ENCODE measurements around the gene ZNF687. TPM values are rescaled to one million over a fixed set of nuclear protein-coding genes. Genes with fewer than 3 reads are reported as not detected.

Gene ZNF687
- total RNA-seq, 3 donors from 2014 or later, result 22.6 to 31.8 (median 29.7) TPM

DNA sequence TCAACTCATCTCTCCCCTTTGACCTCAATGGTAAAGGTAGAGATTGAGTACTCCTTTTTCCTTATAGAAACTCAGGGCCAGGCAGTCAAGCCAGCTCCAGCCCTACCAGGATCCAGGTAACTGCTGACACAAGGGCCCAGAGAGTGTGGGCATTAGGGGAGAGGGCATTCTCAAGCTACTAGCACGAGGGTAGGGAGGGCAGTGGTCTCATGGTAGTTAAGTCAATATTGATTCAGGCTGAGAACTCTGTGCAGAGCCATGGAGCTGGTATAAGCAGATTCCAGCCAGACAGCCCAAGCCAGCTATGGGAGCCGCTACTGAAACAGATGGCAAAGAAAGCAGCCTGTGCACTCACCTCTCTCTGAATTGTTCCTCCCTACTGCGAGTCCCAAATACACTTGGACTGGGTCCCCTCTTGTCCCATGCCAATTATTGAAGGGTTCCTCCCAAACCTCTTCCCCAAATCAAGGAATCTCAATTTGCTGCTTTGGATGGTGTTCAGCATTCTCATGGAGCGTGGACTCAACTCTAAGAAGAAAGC lies 42.4 kb downstream of the ZNF687 start:
- no peaks in the 10 kb centered on the region for H3K9me3 ChIP-seq
- peaks cover 17% of the 10 kb centered on the region for H3K4me1 ChIP-seq (ENCODE audit: low read depth)
- no peak for ATAC-seq
- no peaks in the 10 kb centered on the region for H3K36me3 ChIP-seq (ENCODE audit: low read depth)
- intact Hi-C loops (cut with DNase I, micrococcal nuclease), result no loop called here
- no peak overlapping the region for H3K4me3 ChIP-seq
- TF ChIP-seq, protein P1, sequence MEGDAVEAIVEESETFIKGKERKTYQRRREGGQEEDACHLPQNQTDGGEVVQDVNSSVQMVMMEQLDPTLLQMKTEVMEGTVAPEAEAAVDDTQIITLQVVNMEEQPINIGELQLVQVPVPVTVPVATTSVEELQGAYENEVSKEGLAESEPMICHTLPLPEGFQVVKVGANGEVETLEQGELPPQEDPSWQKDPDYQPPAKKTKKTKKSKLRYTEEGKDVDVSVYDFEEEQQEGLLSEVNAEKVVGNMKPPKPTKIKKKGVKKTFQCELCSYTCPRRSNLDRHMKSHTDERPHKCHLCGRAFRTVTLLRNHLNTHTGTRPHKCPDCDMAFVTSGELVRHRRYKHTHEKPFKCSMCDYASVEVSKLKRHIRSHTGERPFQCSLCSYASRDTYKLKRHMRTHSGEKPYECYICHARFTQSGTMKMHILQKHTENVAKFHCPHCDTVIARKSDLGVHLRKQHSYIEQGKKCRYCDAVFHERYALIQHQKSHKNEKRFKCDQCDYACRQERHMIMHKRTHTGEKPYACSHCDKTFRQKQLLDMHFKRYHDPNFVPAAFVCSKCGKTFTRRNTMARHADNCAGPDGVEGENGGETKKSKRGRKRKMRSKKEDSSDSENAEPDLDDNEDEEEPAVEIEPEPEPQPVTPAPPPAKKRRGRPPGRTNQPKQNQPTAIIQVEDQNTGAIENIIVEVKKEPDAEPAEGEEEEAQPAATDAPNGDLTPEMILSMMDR (IDR thresholded peaks at IDR 0.05), result no peak
- DNase-seq, result no peak

DNA sequence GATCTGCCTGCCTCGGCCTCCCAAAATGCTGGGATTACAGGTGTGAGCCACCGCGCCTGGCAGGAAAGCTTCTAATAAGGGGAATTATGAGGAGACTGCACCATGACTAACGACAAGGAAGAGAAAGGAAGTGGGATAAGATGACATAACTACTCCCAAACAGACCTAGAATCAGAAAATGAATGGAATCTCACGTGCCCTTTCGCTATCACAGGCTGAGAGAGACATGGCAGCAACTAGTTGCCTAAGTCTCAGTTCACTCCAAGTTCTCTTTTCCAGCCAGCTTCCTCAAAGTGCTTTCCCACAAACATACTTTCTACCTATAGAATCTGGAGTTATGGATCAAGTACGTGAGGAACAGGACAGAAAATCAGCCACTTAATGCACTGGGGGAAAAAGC lies 43.1 kb downstream of the ZNF687 start:
- Histone ChIP-seq H3K4me1 (ENCODE audit: low read depth) (peaks cover 17% of the 10 kb centered on the region), H3K4me3 (no peak overlapping the region), H3K9me3 (no peaks in the 10 kb centered on the region), H3K36me3 (ENCODE audit: low read depth) (no peaks in the 10 kb centered on the region)
- TF ChIP-seq, protein P1 (IDR thresholded peaks at IDR 0.05), result no peak
- DNase-seq (no peak), ATAC-seq (no peak)
- intact Hi-C loops (cut with DNase I, micrococcal nuclease), result no loop called here

DNA sequence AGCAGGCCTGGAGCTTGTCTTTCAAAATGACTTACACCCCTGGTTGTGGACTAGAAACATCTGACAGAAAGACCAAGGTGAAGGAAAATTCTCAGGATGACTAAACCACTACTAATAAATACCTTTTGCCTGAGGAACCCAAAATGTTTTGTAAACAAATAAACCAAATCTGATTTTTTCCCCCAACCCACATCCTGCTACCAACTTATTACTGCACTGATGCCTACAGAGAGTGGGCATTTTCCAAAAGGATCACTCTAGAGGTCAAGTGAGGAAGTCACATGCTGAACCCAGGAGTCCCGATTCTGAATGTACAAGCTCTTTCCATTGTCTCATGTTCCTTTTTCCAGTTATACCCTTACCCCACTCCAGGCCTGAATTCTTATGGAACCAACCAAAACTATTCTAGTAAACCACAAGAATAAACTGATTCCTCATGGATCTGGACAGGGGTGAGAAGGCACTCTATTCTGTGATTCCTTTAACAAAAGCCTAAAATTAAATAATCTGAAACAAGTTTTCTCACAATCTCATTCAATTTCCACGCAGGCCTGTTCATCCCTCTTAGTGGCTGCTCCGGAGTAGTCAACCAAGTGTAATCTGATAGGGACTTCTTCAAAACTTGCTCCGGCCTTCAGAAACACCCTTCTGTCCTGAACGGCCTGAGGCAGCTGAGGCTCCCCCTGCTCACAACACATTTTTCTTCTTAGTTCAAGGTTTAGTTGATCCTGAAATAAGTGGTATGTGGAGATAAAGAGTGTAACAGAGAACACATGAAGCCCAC lies 43.7 kb downstream of the ZNF687 start:
- TF ChIP-seq, protein P1 (IDR thresholded peaks at IDR 0.05), result no peak
- Histone ChIP-seq H3K36me3 (ENCODE audit: low read depth) (no peaks in the 10 kb centered on the region), H3K4me3 (no peak overlapping the region), H3K4me1 (ENCODE audit: low read depth) (peaks cover 17% of the 10 kb centered on the region), H3K9me3 (no peaks in the 10 kb centered on the region)
- ATAC-seq (no peak), DNase-seq (no peak)
- intact Hi-C loops (cut with DNase I, micrococcal nuclease), result no loop called here

DNA sequence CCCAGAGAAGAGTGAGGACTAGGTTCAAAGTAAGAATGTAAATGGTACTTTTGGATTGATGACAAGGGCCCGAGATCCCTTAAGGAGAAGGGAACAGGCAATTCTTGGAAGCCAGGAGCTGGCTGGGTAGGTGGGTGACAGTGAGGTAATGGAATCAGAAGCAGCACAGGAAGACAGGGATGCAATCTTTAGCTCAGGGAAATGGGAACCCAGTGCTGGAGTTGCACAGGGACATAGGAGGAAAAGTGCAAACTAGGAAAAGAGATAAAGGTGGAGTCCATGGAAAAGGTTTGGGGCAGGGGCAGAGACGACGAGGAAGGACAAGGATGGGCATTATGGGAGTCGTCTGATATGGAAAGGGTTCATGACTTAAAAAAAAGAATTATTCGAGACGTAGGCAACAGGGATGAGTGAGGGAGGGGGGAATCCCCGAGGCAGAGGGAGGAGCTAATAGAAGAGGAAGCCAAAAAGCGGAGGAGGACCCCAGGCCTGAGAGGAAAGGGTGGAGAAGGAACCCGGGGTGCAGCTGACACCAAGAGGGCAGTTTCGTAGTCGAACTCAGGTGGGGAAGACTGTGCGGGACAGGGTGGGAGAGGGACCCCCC lies 44.6 kb downstream of the ZNF687 start:
- intact Hi-C loops (cut with DNase I, micrococcal nuclease), result no loop called here
- TF ChIP-seq, protein P1 (IDR thresholded peaks at IDR 0.05), result no peak
- peak in 2 of 3 donors; percentile 60 to 67 for DNase-seq
- Histone ChIP-seq H3K9me3 (no peaks in the 10 kb centered on the region), H3K4me3 (peak overlapping the region; percentile 74), H3K4me1 (ENCODE audit: low read depth) (peaks cover 17% of the 10 kb centered on the region), H3K36me3 (ENCODE audit: low read depth) (no peaks in the 10 kb centered on the region)
- peak; percentile 67 for ATAC-seq

DNA sequence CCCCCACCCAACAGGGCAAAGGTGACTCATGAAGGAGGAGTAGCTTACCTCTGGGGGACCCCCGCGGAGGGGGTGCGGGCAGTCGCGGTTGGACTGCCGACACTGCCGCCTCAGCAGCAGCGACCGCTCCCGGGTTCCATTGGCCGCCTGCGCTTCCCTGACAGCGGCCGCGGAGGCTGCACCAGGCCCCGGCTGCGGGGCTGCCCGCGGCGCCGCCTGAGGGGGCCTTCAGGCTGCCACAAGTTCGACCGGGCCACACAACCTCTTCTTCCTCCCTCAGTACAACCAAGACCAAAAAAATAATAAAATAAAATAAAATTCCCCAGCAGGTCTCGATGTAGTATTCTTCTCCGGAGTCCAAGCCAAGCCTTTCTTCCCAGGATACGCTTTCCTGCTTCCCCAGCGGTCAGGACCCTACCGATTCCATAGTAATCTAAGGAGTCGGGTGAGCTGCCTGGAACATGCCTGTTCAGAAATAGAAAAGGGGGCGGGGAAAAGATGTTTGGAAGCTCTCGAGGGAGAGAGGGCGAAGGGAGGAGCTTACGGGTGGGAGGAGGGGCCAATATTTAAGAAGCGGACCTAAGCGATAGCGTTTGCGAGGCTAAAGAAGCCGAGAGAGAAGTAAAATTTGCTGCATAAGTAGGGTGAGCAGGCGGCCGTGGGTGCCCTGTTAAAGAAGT lies 45.3 kb downstream of the ZNF687 start, which contains the start of gene PI4KB:
TSS of gene PI4KB (minus strand) at position 194 of the 680 bp plus-strand sequence. CDS start 10,935 bp downstream, outside the sequence.
- ATAC-seq (peak; percentile 98), DNase-seq (peak; percentile 84 to 97 (median 88))
- no peaks in the 10 kb centered on the region for H3K9me3 ChIP-seq
- intact Hi-C loops (cut with DNase I, micrococcal nuclease), result no loop called here
- TF ChIP-seq, protein P1 (IDR thresholded peaks at IDR 0.05), result no peak
- peak within 1 kb of the TSS; percentile 74 for H3K4me3 ChIP-seq
- H3K36me3 ChIP-seq (ENCODE audit: low read depth), result no peaks in the 10 kb centered on the region
- H3K4me1 ChIP-seq (ENCODE audit: low read depth), result peaks cover 17% of the 10 kb centered on the region
